Psoas muscle (tissue), 8 donors: ENCODE measurements around the gene CACNA2D1. TPM values are rescaled to one million over a fixed set of nuclear protein-coding genes. Genes with fewer than 3 reads are reported as not detected.

ENCODE experiments used
- ATAC-seq, 4 donors: fragments of 200-7000 bp; cut with Tn5 transposase; one replicate each; pipeline ENCODE4 v1.9.1; 2020; ENCODE audit warnings: moderate library complexity in 3 of 4, mild to moderate bottlenecking in 2 of 4
- DNase-seq, 2 donors: peaks; one replicate each; pipeline ENCODE4 v3.0.0-alpha.2; 2020
- H3K27ac ChIP-seq: fragments of 200-600 bp; one replicate; pipeline ENCODE4 v1.8.0; 2022
- H3K27me3 ChIP-seq, 3 donors: fragments of 200-600 bp in 1 of 3; one replicate each; pipeline versions ENCODE4 v1.6.1 to v1.8.0; 2013 to 2022; ENCODE audit warnings: low read length in 2 of 3, mild to moderate bottlenecking in 2 of 3, moderate library complexity in 1 of 3; ENCODE audit not compliant: insufficient read depth in 3 of 3
- H3K36me3 ChIP-seq, 2 donors: fragments of 200-600 bp in 1 of 2; one replicate each; pipeline versions ENCODE4 v1.6.1 to v1.8.0; 2013 to 2022; ENCODE audit warnings: low read depth in 1 of 2, mild to moderate bottlenecking in 1 of 2, moderate library complexity in 1 of 2; ENCODE audit not compliant: insufficient read depth in 1 of 2
- H3K4me1 ChIP-seq: fragments of 200-600 bp; one replicate; pipeline ENCODE4 v1.8.0; 2022
- H3K4me3 ChIP-seq: fragments of 200-600 bp; one replicate; pipeline ENCODE4 v1.8.0; 2022; ENCODE audit warnings: mild to moderate bottlenecking
- H3K9me3 ChIP-seq: fragments of 200-600 bp; one replicate; pipeline ENCODE4 v1.8.0; 2022
- WGBS, 3 donors: extraction: QIAGEN DNeasy Blood & Tissue Kit; methylation state at CpG; one replicate each; pipeline versions ENCODE4 v1.1.6 to v1.1.7; 2013; 5-methylcytosine and 5-hydroxymethylcytosine counted together
- intact Hi-C, 2 donors: fragments of 100-400 bp; cut with DNase I; formaldehyde crosslinking; loops; one replicate each; pipeline versions ENCODE4 v1.11.0 to v1.14.2; 2022
- polyA plus RNA-seq, 3 donors: library from polyadenylated mRNA; stranded (reverse); fragments of 200-250 nt; gene quantifications; one replicate each; pipeline ENCODE4 v1.2.3, GENCODE V29; 2013
- total RNA-seq, 4 donors: library from RNA; stranded (reverse); fragmentation: NEBNext Ultra II Directional in 2 of 4; extraction: Animal tissue kit (Norgen Biotek cat#: 25700) in 2 of 4; gene quantifications; one replicate each; pipeline versions ENCODE4 v1.2.1 to v1.2.4, GENCODE V29; 2021 to 2023
- TF ChIP-seq, protein P1 (sequence below): fragments of 200-600 bp; IDR thresholded peaks from one replicate; pipeline ENCODE4 v1.8.0; 2022; ENCODE audit warnings: antibody characterized with exemption
- donor health status: healthy with polysubstance abuse.
- donor health status: DM: no; HTN: no; CAD: no; lungs with moderate emphysema.
- donor health status: Bipolar disorder and iron deficiency.
- donor health status: healthy.
- donor health status: DM: yes; HTN: yes; CAD: no.
- donor health status: DM: no; HTN: no; CAD: no.
- donor health status: DM: no; HTN: no; CAD: no.
- donor health status: DM: yes; HTN: yes; CAD: no.

CACNA2D1 gene
- total and polyA plus RNA-seq, 7 donors = 10.2 to 167 (median 97.5) TPM

DNA sequence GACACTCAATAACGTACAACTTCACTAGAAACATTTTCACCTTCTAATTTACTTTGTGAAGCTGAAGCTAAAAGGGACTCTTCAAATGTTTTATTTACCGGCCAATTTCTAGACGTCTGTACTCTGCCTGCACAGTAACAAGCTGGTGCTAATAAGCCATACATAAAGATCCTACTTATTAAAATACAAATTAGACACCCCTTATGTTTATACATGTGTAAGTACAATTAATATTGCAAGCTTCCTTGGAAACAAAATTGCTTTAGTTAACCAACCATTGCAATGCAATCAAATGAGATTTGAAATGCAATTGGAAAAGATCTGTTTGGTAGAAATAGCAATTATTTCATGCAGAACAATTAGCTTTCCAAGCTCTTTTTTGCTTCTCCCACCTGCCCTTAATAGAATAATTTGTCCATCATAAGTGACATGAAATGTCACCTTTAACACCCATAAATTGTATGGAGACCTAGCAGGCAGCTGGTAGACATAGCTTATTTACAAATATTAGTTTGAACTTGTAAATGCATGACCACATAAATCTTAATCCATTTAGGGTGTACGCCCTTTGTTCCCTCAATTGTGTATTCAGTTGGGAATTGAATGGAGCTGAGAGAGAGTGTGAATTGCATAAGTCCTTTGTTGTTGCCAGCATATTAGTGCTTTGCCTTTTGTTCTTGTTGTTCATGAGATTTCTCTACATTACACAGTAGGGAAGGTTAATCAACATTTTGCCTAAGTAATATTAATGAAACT lies 277.1 kb downstream of the CACNA2D1 start:
- H3K27ac ChIP-seq = no peak overlapping the region
- ATAC-seq (peak in 1 of 4 donors; percentile 36), DNase-seq (no peak)
- TF ChIP-seq, protein P1, sequence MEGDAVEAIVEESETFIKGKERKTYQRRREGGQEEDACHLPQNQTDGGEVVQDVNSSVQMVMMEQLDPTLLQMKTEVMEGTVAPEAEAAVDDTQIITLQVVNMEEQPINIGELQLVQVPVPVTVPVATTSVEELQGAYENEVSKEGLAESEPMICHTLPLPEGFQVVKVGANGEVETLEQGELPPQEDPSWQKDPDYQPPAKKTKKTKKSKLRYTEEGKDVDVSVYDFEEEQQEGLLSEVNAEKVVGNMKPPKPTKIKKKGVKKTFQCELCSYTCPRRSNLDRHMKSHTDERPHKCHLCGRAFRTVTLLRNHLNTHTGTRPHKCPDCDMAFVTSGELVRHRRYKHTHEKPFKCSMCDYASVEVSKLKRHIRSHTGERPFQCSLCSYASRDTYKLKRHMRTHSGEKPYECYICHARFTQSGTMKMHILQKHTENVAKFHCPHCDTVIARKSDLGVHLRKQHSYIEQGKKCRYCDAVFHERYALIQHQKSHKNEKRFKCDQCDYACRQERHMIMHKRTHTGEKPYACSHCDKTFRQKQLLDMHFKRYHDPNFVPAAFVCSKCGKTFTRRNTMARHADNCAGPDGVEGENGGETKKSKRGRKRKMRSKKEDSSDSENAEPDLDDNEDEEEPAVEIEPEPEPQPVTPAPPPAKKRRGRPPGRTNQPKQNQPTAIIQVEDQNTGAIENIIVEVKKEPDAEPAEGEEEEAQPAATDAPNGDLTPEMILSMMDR = no peak
- no peaks in the 10 kb centered on the region for H3K36me3 ChIP-seq
- peaks cover 20% of the 10 kb centered on the region for H3K4me1 ChIP-seq
- H3K27me3 ChIP-seq = no peaks in the 10 kb centered on the region
- 58 to 84% (median 75%) methylated on average over 4 of the region's 4 CpGs for WGBS, 3 donors
- intact Hi-C loops = loop anchor here in 1 of 2 donors (5.0 kb wide), 1 partner anchor 406 kb away; no protein-coding TSS in a partner anchor
- H3K4me3 ChIP-seq = no peak overlapping the region
- no peaks in the 10 kb centered on the region for H3K9me3 ChIP-seq

DNA sequence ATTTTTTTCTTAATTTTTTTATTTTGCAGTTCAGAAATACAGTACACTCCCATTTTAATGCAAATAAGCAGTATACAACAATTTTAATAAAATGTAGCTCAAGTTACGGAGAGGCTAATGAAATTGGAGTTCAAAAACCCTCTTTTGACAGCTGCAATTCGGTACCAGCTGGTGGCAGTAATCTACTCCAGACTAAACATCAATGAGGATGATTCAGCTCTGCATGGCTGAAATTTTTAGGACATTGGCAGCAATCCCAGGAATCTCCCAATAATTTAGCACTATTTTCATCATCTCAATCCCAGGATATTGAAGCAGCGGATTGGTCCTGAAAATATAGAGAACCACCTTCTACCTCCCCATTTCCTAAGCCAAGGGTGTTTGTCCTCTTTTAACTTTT lies 278.8 kb downstream of the CACNA2D1 start:
- ATAC-seq (peak; percentile 43 to 80 (median 58)), DNase-seq (no peak)
- H3K27ac ChIP-seq = peak overlapping the region; percentile 17
- intact Hi-C loops = loop anchor here in 1 of 2 donors (5.0 kb wide), 1 partner anchor 407 kb away; no protein-coding TSS in a partner anchor
- no peak overlapping the region for H3K4me3 ChIP-seq
- 7 to 20% (median 18%) methylated on average over 3 of the region's 3 CpGs for WGBS, 3 donors
- TF ChIP-seq, protein P1 = peak; percentile 28
- H3K27me3 ChIP-seq = no peaks in the 10 kb centered on the region
- no peaks in the 10 kb centered on the region for H3K36me3 ChIP-seq
- no peaks in the 10 kb centered on the region for H3K9me3 ChIP-seq
- peaks cover 20% of the 10 kb centered on the region for H3K4me1 ChIP-seq

DNA sequence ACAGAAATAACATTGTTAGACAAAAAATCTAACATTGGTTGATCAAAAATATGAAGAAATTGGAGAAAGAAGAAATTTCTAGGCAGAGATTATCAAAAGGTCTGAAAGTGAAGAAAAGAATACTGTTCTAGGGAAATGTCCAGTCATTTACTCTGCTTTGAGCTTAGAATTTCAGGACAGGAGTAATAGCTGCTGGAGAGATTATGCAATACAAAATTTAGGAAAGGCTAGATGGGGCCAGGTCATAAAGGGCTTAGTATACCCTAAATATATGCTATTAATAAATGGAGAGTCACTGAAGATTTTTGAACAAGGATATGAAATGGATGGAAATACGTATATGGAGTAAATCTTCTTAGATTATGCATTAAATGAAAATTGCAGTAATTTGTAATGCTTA lies 279.2 kb downstream of the CACNA2D1 start:
- intact Hi-C loops = no loop called here
- Histone ChIP-seq H3K36me3 (no peaks in the 10 kb centered on the region), H3K4me3 (no peak overlapping the region), H3K27ac (no peak overlapping the region), H3K4me1 (peaks cover 20% of the 10 kb centered on the region), H3K27me3 (no peaks in the 10 kb centered on the region), H3K9me3 (no peaks in the 10 kb centered on the region)
- ATAC-seq = peak in 2 of 4 donors; percentile 31 to 45
- TF ChIP-seq, protein P1 = no peak
- 77 to 84% (median 81%) methylated on average over 1 of the region's 1 CpG for WGBS, 3 donors
- DNase-seq = no peak

DNA sequence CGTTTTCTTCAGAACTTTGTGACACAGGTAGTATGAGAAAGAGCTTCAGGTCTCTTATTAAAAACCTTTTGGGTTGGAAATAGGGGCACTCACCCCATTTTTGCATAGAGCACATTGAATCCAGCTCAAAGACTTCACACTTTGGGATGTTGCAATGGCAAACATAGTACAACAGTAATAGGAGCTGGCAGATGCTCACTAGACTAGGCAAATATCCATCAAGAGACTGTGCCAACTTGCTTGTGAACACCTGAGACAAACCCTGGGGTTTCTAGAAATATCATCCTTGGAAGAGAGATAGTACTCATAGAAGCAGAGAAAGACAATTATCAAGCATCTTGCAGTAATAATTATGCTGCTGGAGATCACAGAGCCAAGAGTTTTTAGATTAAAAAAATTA lies 280.0 kb downstream of the CACNA2D1 start:
- Histone ChIP-seq H3K9me3 (no peaks in the 10 kb centered on the region), H3K4me1 (peaks cover 29% of the 10 kb centered on the region), H3K27ac (no peak overlapping the region), H3K27me3 (no peaks in the 10 kb centered on the region), H3K4me3 (no peak overlapping the region), H3K36me3 (no peaks in the 10 kb centered on the region)
- intact Hi-C loops = no loop called here
- TF ChIP-seq, protein P1 = no peak
- no peak for DNase-seq
- 43 to 82% (median 79%) methylated on average over 1 of the region's 1 CpG for WGBS, 3 donors
- ATAC-seq = peak; percentile 55 to 82 (median 77)
